Fibroblast of lung (primary cell): Measurements from ENCODE around the gene NSUN3. TPM values are rescaled to one million over a fixed set of nuclear protein-coding genes. Genes with fewer than 3 reads are reported as not detected.

Experiments
- DNase-seq, 2 donors: peaks; one replicate each; pipeline versions ENCODE4 v3.0.0 to v3.0.0-alpha.2; 2010; ENCODE audit warnings: low read depth in 2 of 2
- H2AFZ ChIP-seq: 2 replicates; pipeline ENCODE4 v1.5.1; 2012; ENCODE audit warnings: low read length, control low read depth, inconsistent platforms
- H3K27ac ChIP-seq: 2 replicates; pipeline ENCODE4 v1.5.1; 2011; ENCODE audit warnings: low read length, control low read depth; ENCODE audit not compliant: insufficient read depth
- H3K27me3 ChIP-seq: 2 replicates; pipeline ENCODE4 v1.5.1; 2011; ENCODE audit warnings: mild to moderate bottlenecking, low read length; ENCODE audit not compliant: control insufficient read depth, insufficient read depth
- H3K36me3 ChIP-seq: 2 replicates; pipeline ENCODE4 v1.5.1; 2011; ENCODE audit warnings: low read length; ENCODE audit not compliant: control insufficient read depth, insufficient read depth
- H3K4me1 ChIP-seq: 2 replicates; pipeline ENCODE4 v1.5.1; 2011; ENCODE audit warnings: low read length; ENCODE audit not compliant: control insufficient read depth, insufficient read depth; ENCODE audit errors: extremely low read depth
- H3K4me2 ChIP-seq: 2 replicates; pipeline ENCODE4 v1.5.1; 2011; ENCODE audit warnings: low read length, control low read depth; ENCODE audit not compliant: insufficient read depth; ENCODE audit errors: extremely low read depth
- H3K4me3 ChIP-seq, 4 experiments: fragments of 200-600 bp in 1 of 4; sonication (generic) in 1 of 4; replicated peaks in 1 of 4; 2 replicates each; pipeline ENCODE4 v1.5.1; 2011 to 2016; ENCODE audit warnings: low read length in 4 of 4, low read depth in 3 of 4, mild to moderate bottlenecking in 3 of 4, control low read depth in 2 of 4, inconsistent platforms in 1 of 4, mixed read lengths in 1 of 4; ENCODE audit not compliant: insufficient read depth in 1 of 4; ENCODE audit errors: control extremely low read depth in 1 of 4
- H3K79me2 ChIP-seq: 2 replicates; pipeline ENCODE4 v1.5.1; 2012; ENCODE audit warnings: mild to moderate bottlenecking, low read length, inconsistent platforms; ENCODE audit not compliant: control insufficient read depth, insufficient read depth
- H3K9ac ChIP-seq: 2 replicates; pipeline ENCODE4 v1.5.1; 2011; ENCODE audit warnings: mild to moderate bottlenecking, low read length, control low read depth; ENCODE audit not compliant: insufficient read depth
- H3K9me3 ChIP-seq: 2 replicates; pipeline ENCODE4 v1.5.1; 2012; ENCODE audit warnings: low read depth, low read length; ENCODE audit not compliant: control insufficient read depth, insufficient read depth
- H4K20me1 ChIP-seq: 2 replicates; pipeline ENCODE4 v1.5.1; 2011; ENCODE audit warnings: low read length; ENCODE audit not compliant: control insufficient read depth, insufficient read depth; ENCODE audit errors: extremely low read depth
- CTCF ChIP-seq, 2 donors: IDR thresholded peaks in 1 of 2; conservative IDR thresholded peaks in 1 of 2; 1 replicate in 1 of 2; 2 replicates in 1 of 2; pipeline ENCODE4 v1.5.1; 2011 to 2012; ENCODE audit warnings: low read length in 2 of 2, control low read depth in 1 of 2, inconsistent platforms in 1 of 2, low read depth in 1 of 2, mild to moderate bottlenecking in 1 of 2
- EZH2 ChIP-seq: IDR thresholded peaks from 2 replicates; pipeline ENCODE4 v1.5.1; 2012; ENCODE audit warnings: low read length, control low read depth, mild to moderate bottlenecking; ENCODE audit errors: missing control alignments
- polyA minus RNA-seq: library from RNA; depleted of rRNA, polyadenylated mRNA; stranded (reverse); fragments of >200 nt; gene quantifications from 2 replicates; pipeline ENCODE4 v1.2.3, GENCODE V29; 2011; ENCODE audit warnings: low replicate concordance
- polyA plus RNA-seq, 2 donors: library from polyadenylated mRNA; depleted of rRNA in 1 of 2; stranded (reverse) in 1 of 2; unstranded in 1 of 2; fragments of >200 nt; gene quantifications; 2 replicates each; pipeline ENCODE4 v1.2.1, GENCODE V29; 2011 to 2012; ENCODE audit warnings: missing spikeins in 1 of 2
- total RNA-seq: library from RNA; depleted of rRNA; stranded (reverse); fragments of >200 nt; gene quantifications from 2 replicates; pipeline ENCODE4 v1.2.1, GENCODE V29; 2014

Gene NSUN3
- total RNA-seq, result 13.4 and 23.1 TPM in 2 replicates
- 6.1 and 6.2 TPM in 2 replicates for polyA plus RNA-seq
- 7.0 and 7.9 TPM in 2 replicates for polyA plus RNA-seq (2012)
- polyA minus RNA-seq, result 3.7 and 14.2 TPM in 2 replicates

- Histone ChIP-seq H3K27ac (peak within 1 kb of the TSS; percentile 95), H3K4me1 (no peaks in the 10 kb centered on the region), H3K36me3 (no peaks in the 10 kb centered on the region), H3K9ac (peak within 1 kb of the TSS; percentile 95), H3K4me2 (peak within 1 kb of the TSS; percentile 95), H4K20me1 (no peaks in the 10 kb centered on the region), H3K27me3 (no peaks in the 10 kb centered on the region), H2AFZ (peak within 1 kb of the TSS; percentile 85), H3K79me2 (peaks cover 15% of the 10 kb centered on the region), H3K4me3 (peak within 1 kb of the TSS; percentile 76 to 95 (median 91)), H3K9me3 (no peaks in the 10 kb centered on the region)
- TF ChIP-seq CTCF (conservative IDR thresholded peaks at IDR 0.05 in 1 of 2, IDR thresholded peaks at IDR 0.05 in 1 of 2; ENCODE audit: low read depth in 1 of 2, low read length in 2 of 2), result no peak
- no peak for TF ChIP-seq EZH2
- DNase-seq, result peak; percentile 98 to 99
Observed at GRCh38 chr3:94062513-94063404, at the start of gene NSUN3, which contains the start of gene DHFR2. Gene NSUN3 (plus strand): TSS chr3:94063061. CDS start chr3:94063127, 66 bp downstream. Gene DHFR2 (minus strand): TSS chr3:94062916. CDS start chr3:94061511, 1,405 bp downstream.

GRCh38 chr3:94015025-94015424 lies 47.8 kb upstream of the NSUN3 start:
- H3K4me1 ChIP-seq, result no peaks in the 10 kb centered on the region
- H2AFZ ChIP-seq, result no peak overlapping the region
- no peak overlapping the region for H3K27ac ChIP-seq
- no peaks in the 10 kb centered on the region for H3K9me3 ChIP-seq
- no peaks in the 10 kb centered on the region for H3K79me2 ChIP-seq
- H3K27me3 ChIP-seq, result no peaks in the 10 kb centered on the region
- DNase-seq, result no peak
- TF ChIP-seq EZH2 (no peak), CTCF (conservative IDR thresholded peaks at IDR 0.05 in 1 of 2, IDR thresholded peaks at IDR 0.05 in 1 of 2; ENCODE audit: low read depth in 1 of 2, low read length in 2 of 2) (no peak)
- no peaks in the 10 kb centered on the region for H3K36me3 ChIP-seq
- H3K4me3 ChIP-seq, result no peak overlapping the region
- no peak overlapping the region for H3K4me2 ChIP-seq
- no peak overlapping the region for H3K9ac ChIP-seq
- H4K20me1 ChIP-seq, result no peaks in the 10 kb centered on the region

GRCh38 chr3:94019659-94020058 lies 43.2 kb upstream of the NSUN3 start:
- no peak for DNase-seq
- no peak overlapping the region for H3K4me3 ChIP-seq
- H3K79me2 ChIP-seq, result no peaks in the 10 kb centered on the region
- H3K4me1 ChIP-seq, result no peaks in the 10 kb centered on the region
- no peaks in the 10 kb centered on the region for H3K9me3 ChIP-seq
- no peaks in the 10 kb centered on the region for H4K20me1 ChIP-seq
- H3K27ac ChIP-seq, result no peak overlapping the region
- H3K4me2 ChIP-seq, result no peak overlapping the region
- no peak overlapping the region for H3K9ac ChIP-seq
- H3K27me3 ChIP-seq, result no peaks in the 10 kb centered on the region
- no peaks in the 10 kb centered on the region for H3K36me3 ChIP-seq
- H2AFZ ChIP-seq, result no peak overlapping the region
- TF ChIP-seq CTCF (conservative IDR thresholded peaks at IDR 0.05 in 1 of 2, IDR thresholded peaks at IDR 0.05 in 1 of 2; ENCODE audit: low read depth in 1 of 2, low read length in 2 of 2), result no peak
- TF ChIP-seq EZH2, result no peak
